LHCN-M2 (cell line): ENCODE data around the gene TEX22. TPM values are rescaled to one million over a fixed set of nuclear protein-coding genes. Genes with fewer than 3 reads are reported as not detected.
"Not testable (repeated sequence)": the region's sequence is repeated elsewhere in the genome, so short reads cannot be mapped to it uniquely, and the experiment has no call there.

Experiments
- DNase-seq: peaks from one replicate; pipeline ENCODE4 v3.0.0-alpha.2; 2012; ENCODE audit warnings: low read depth
- polyA plus RNA-seq: library from polyadenylated mRNA; unstranded; fragments of >200 nt; gene quantifications from one replicate; pipeline ENCODE4 v1.2.1, GENCODE V29; 2012; ENCODE audit warnings: missing spikeins
- total RNA-seq: library from RNA; depleted of rRNA; stranded (reverse); fragments of >200 nt; gene quantifications from 2 replicates; pipeline ENCODE4 v1.2.3, GENCODE V29; 2014; rRNA removed

TEX22 gene
- total RNA-seq, result 0.06 TPM in 1 of 2 replicates, not detected in the other
- 0.38 TPM for polyA plus RNA-seq

GRCh38 chr14:105398044-105398725 is at the start of gene TEX22:
Gene TEX22, plus strand, starts transcription at chr14:105398538. Its CDS starts 803 bp downstream, at chr14:105399341.
- peak; percentile 64 for DNase-seq

- DNase-seq, result no peak
These were observed 49.2 kb upstream of the TEX22 start for GRCh38 chr14:105348945-105349699.

- DNase-seq, result no peak
These were observed 48.3 kb upstream of the TEX22 start for GRCh38 chr14:105349992-105350391.

GRCh38 chr14:105350450-105351244 is 47.7 kb upstream of the TEX22 start:
- DNase-seq, result no peak

GRCh38 chr14:105351410-105351809 is 46.9 kb upstream of the TEX22 start:
- DNase-seq, result no peak

- peak; percentile 79 for DNase-seq
These were observed 46.2 kb upstream of the TEX22 start for GRCh38 chr14:105351920-105352851.

GRCh38 chr14:105353136-105353535 is 45.2 kb upstream of the TEX22 start:
- DNase-seq, result no peak

- no peak for DNase-seq
These were observed 43.8 kb upstream of the TEX22 start for GRCh38 chr14:105354541-105354940.

GRCh38 chr14:105355049-105355575 is 43.2 kb upstream of the TEX22 start:
- DNase-seq, result no peak

- no peak for DNase-seq
These were observed 42.3 kb upstream of the TEX22 start for GRCh38 chr14:105355850-105356604.

GRCh38 chr14:105356927-105357326 is 41.4 kb upstream of the TEX22 start:
- no peak for DNase-seq

GRCh38 chr14:105357626-105358025 is 40.7 kb upstream of the TEX22 start:
- no peak for DNase-seq

GRCh38 chr14:105358140-105358846 is 40.0 kb upstream of the TEX22 start:
- no peak for DNase-seq

GRCh38 chr14:105358943-105359342 is 39.4 kb upstream of the TEX22 start:
- no peak for DNase-seq

- not testable (repeated sequence) for DNase-seq
These were observed 36.9 kb upstream of the TEX22 start for GRCh38 chr14:105361412-105361811.

- DNase-seq, result peak; percentile 33
These were observed 34.3 kb upstream of the TEX22 start for GRCh38 chr14:105363847-105364708.

GRCh38 chr14:105365101-105365500 is 33.2 kb upstream of the TEX22 start:
- DNase-seq, result no peak

- no peak for DNase-seq
These were observed 32.7 kb upstream of the TEX22 start for GRCh38 chr14:105365681-105366080.
